ENCODE data around the gene KCTD17.

Gene KCTD17

DNA sequence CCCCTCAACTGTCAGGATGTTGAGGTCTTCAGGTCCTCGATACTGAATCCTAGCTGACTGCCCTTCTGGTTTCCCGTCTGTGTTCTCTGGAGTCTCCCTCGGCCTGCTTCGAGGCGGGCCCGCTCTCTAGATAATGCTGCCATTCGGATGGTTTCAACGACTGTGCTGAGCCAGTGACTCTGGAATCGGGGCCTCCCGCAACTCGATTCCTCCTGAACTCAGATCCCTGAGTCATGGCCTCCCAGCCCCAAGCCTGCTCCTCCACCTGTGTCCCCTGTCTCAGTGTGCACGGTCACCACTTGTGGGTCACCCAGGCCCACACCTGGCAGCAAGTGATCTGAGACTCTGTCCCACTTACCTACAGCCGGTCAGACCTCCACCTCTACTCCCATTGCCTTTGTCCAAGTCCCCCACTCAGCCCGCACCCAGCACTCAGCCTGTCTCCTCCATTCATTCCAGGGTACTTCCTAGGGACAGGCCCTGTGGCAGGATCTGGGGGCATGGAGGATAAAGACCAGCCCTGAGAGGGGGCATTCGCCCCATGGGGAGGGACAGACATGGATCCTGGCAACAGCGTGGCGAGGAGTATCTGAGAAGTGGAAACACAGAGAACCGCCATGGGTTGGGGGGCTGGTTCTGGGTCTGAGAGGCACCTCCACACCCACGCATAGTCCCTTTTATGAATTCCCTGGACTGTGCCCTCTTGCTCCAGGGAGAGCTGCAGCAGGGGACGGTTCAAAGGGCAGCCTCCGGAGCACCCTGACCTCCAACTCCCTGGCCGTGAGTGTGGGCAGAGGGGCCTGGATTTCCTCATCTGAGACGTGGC is 17.7 kb upstream of the KCTD17 start:
- Histone ChIP-seq H3K4me1 (ENCODE audit: control insufficient read depth, insufficient read depth, low read length) (no peaks in the 10 kb centered on the region), H3K27ac (ENCODE audit: low read depth, low read length) (no peak overlapping the region), H3K36me3 (ENCODE audit: control insufficient read depth, insufficient read depth, low read length) (peaks cover 5% of the 10 kb centered on the region), H3K4me3 (ENCODE audit: low read length) (no peak overlapping the region), H3K27me3 (ENCODE audit: control insufficient read depth, insufficient read depth, low read length) (no peaks in the 10 kb centered on the region), H3K9ac (ENCODE audit: low read length) (no peak overlapping the region)

DNA sequence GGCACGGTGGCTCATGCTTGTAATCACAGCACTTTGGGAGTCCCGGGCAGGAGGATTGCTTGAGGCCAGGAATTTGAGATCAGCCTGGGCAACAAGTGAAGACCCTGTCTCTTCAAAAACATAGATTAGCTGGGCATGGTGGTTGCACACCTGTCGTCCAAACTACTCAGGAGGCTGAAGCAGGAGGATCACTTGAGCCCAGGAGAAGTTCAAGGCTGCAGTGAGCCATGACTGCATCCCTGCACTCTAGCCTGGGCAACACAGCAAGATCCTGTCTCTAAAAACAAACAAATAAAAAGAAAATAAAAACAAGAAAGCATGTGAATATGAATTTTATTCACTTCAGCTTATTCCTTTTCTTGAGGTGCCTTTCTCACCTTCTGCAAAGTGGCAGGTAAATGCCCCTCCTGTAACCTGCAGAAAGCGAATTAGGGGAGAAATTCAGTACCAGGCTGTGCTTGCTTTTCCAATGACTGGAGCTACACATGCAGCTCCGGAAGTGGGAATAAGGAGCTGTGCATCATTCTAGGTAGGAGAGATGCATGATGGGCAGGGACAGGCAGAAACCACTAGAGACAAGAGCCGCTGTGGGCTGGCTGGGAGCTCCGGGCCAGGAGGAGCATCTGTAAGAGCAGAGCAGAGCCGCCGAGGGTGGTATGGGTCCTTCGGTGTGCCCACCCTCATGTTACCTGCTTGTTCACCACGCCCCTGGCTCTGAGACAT is 14.7 kb upstream of the KCTD17 start:
- no peaks in the 10 kb centered on the region for H3K36me3 ChIP-seq (ENCODE audit: control insufficient read depth, insufficient read depth, low read length)
- no peak overlapping the region for H3K27ac ChIP-seq (ENCODE audit: low read depth, low read length)
- no peaks in the 10 kb centered on the region for H3K4me1 ChIP-seq (ENCODE audit: control insufficient read depth, insufficient read depth, low read length)
- no peak overlapping the region for H3K4me3 ChIP-seq (ENCODE audit: low read length)
- H3K27me3 ChIP-seq (ENCODE audit: control insufficient read depth, insufficient read depth, low read length): no peaks in the 10 kb centered on the region
- no peak overlapping the region for H3K9ac ChIP-seq (ENCODE audit: low read length)

DNA sequence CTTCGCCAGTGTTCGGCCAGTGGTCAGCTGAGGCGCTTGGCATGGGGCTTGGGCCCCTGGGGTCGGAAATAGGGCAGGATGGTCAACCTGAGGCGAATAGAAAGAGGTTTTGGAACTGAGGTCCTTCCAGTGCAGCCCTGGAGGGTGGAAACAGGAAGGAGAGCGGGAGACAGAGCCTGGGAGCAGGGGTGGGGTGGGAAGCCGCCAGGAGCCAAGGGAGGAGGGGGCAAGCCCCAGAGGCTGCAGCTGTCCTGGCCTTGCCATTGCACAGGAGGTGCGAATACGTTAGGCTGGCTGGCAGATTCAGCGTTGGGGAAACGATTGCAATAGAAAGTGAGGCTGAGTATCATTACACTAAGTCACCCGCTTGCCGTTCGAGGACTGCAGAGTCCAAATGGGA is 13.9 kb upstream of the KCTD17 start:
- no peak overlapping the region for H3K9ac ChIP-seq (ENCODE audit: low read length)
- no peaks in the 10 kb centered on the region for H3K36me3 ChIP-seq (ENCODE audit: control insufficient read depth, insufficient read depth, low read length)
- H3K4me1 ChIP-seq (ENCODE audit: control insufficient read depth, insufficient read depth, low read length): no peaks in the 10 kb centered on the region
- H3K4me3 ChIP-seq (ENCODE audit: low read length): no peak overlapping the region
- no peak overlapping the region for H3K27ac ChIP-seq (ENCODE audit: low read depth, low read length)
- H3K27me3 ChIP-seq (ENCODE audit: control insufficient read depth, insufficient read depth, low read length): no peaks in the 10 kb centered on the region

DNA sequence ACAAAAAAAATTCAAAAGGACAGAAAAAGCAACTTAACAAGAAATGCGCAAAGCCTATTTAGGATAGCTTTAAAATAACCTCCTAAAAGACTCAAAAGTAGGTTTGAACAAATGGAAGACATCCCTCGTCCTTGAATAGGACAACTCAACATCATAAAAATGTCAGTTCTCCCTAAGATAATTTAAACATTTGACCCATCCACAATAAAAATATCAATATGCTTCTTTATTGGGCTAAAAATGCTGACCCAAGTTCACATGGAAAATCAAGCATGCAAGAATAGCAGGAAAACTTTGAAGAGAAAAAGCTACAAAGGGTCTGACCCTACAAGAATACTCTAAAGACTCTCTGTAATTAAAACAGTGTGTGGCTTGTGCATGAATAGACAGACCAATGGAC is 12.1 kb upstream of the KCTD17 start:
- no peak overlapping the region for H3K4me3 ChIP-seq (ENCODE audit: low read length)
- H3K9ac ChIP-seq (ENCODE audit: low read length): no peak overlapping the region
- H3K27me3 ChIP-seq (ENCODE audit: control insufficient read depth, insufficient read depth, low read length): peaks cover 3% of the 10 kb centered on the region
- no peaks in the 10 kb centered on the region for H3K4me1 ChIP-seq (ENCODE audit: control insufficient read depth, insufficient read depth, low read length)
- no peak overlapping the region for H3K27ac ChIP-seq (ENCODE audit: low read depth, low read length)
- no peaks in the 10 kb centered on the region for H3K36me3 ChIP-seq (ENCODE audit: control insufficient read depth, insufficient read depth, low read length)

DNA sequence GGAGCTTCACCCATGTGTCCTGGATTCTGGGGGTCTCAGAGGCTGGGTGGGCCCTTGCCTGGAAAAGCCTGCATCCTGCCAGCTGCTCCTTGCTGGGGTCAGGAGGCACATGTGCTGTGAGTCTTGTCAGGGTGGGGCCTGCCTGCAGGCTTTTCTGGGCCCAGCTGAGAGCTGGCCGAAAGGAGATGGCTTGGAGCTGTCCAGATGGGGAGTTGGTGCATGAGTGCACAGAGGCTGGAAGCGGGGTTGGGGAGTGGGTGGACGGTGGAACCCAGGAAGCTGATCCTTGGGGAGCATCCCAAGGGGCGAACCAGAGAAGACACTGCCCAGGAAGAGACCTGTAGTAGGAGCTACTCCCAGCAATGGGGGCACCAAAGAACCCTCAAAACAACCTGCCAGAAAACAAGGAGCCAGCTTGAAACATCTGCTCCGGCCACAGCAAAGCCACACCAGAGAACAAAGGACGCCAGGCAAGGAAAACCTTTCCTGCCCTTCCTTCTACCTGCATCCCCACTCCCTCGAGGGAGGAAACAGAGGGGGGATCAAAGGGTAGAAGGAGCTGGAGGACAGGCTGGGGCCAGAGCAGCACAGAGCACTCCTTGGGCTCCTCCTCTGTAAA is 8.2 kb upstream of the KCTD17 start:
- H3K27ac ChIP-seq (ENCODE audit: low read depth, low read length): no peak overlapping the region
- H3K4me1 ChIP-seq (ENCODE audit: control insufficient read depth, insufficient read depth, low read length): no peaks in the 10 kb centered on the region

DNA sequence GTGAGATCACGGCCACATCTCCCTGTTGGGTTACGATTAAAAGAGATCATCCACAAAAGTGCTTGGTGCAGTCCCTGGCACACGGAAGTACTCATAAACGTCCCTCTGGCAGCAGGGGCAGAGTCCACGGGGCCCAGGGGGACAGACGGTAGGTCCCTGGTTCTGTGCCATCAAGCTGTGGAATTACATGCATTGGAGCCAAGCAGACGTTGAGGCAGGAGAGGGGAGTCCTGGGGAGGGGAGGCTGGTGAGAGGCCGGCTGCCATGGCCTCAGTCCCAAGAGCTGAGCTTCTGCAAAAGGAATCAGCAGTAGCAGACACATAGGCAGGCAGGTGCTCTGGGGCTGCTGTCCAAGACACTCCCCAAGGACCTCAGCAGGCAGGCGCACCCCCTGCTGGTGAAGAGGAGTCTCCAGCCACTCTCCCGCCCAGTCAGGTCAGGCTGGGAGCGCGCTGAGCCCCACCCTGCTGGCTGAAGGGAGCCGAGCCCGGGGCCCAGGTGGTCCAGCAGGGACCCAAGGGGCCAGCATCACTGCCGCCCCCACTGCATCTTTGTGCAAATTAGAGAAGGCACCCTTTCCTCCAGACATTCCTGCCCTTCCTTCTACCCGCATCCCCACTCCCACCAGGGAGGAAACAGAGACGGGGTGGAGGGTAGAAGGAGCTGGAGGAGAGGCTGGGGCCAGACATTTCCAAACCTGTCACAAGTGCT is 7.6 kb upstream of the KCTD17 start:
- Histone ChIP-seq H3K27ac (ENCODE audit: low read depth, low read length) (no peak overlapping the region), H3K4me1 (ENCODE audit: control insufficient read depth, insufficient read depth, low read length) (no peaks in the 10 kb centered on the region), H3K27me3 (ENCODE audit: control insufficient read depth, insufficient read depth, low read length) (peaks cover 3% of the 10 kb centered on the region), H3K9ac (ENCODE audit: low read length) (no peak overlapping the region), H3K36me3 (ENCODE audit: control insufficient read depth, insufficient read depth, low read length) (no peaks in the 10 kb centered on the region), H3K4me3 (ENCODE audit: low read length) (no peak overlapping the region)

More for the DNA sequence above, 8.2 kb upstream of the KCTD17 start:
- peak overlapping the region; percentile 17 for H3K4me3 ChIP-seq (ENCODE audit: low read length)
- no peaks in the 10 kb centered on the region for H3K36me3 ChIP-seq (ENCODE audit: control insufficient read depth, insufficient read depth, low read length)
- no peak overlapping the region for H3K9ac ChIP-seq (ENCODE audit: low read length)
- peaks cover 3% of the 10 kb centered on the region for H3K27me3 ChIP-seq (ENCODE audit: control insufficient read depth, insufficient read depth, low read length)

DNA sequence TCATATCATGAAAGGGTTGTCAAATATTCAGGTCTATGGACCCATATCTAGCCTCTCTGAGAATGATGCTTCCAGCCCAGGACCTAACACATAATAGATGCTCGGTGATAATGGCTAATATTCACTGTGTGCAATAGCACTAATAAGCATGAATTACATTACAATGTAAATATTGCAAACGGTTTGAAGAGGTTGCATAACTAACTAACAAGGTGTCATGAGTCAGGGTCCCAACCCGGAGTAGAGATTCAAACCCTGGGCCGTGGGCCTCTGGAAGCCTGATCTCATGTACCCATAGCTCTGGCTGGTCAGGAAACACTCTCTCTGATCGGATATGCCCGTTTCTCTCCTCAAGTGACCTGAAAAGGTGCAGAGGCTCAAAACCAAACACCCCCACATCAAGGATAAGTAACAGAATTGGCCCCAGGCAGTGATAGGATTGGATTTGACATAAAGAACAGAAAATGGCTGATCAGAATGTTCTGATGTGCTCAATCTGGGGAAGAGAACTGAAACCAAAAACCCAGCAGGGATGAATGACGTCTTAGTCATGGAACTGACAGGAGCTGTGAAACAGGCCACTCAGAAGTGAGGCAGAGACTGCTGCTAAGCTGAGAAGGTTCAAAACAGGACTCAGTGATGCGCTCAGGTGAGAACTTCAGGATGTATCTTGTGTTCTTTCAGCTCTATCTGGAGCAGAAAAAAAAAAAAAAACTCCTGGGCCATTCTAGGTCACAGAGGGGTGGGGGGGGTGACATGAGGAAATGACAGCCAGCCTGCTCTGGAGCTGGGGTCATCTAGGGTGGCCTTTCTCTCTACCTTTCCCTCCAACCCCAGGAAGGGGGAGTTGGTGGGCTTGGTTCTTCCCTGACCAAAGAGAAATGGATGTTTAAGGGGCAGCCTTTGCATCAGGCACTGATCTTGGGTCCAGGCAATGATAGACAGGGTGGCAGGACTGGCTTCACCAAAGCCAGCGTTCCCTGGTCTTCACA is 6.6 kb upstream of the KCTD17 start:
- no peaks in the 10 kb centered on the region for H3K4me1 ChIP-seq (ENCODE audit: control insufficient read depth, insufficient read depth, low read length)
- H3K36me3 ChIP-seq (ENCODE audit: control insufficient read depth, insufficient read depth, low read length): no peaks in the 10 kb centered on the region
- no peak overlapping the region for H3K9ac ChIP-seq (ENCODE audit: low read length)
- H3K27me3 ChIP-seq (ENCODE audit: control insufficient read depth, insufficient read depth, low read length): peaks cover 3% of the 10 kb centered on the region
- no peak overlapping the region for H3K27ac ChIP-seq (ENCODE audit: low read depth, low read length)
- H3K4me3 ChIP-seq (ENCODE audit: low read length): no peak overlapping the region

DNA sequence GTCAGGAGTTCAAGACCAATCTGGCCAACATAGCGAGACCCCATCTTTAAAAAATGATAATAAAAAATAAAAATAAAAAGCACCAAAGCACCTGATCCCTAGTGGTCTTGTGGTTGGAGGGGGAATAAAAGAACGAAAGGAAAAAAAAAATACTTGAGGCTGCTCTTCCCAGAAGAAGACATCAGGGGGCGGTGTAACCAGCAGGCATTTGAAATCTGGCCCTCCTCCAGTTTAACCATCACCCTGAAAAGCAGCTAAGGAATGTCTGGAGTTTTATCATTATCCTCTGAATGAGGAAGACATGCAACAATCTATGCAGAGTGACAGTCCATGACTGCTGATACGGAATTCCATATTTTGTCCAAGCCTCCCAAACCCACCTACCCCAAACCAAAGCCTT is 5.6 kb upstream of the KCTD17 start:
- no peak overlapping the region for H3K27ac ChIP-seq (ENCODE audit: low read depth, low read length)

DNA sequence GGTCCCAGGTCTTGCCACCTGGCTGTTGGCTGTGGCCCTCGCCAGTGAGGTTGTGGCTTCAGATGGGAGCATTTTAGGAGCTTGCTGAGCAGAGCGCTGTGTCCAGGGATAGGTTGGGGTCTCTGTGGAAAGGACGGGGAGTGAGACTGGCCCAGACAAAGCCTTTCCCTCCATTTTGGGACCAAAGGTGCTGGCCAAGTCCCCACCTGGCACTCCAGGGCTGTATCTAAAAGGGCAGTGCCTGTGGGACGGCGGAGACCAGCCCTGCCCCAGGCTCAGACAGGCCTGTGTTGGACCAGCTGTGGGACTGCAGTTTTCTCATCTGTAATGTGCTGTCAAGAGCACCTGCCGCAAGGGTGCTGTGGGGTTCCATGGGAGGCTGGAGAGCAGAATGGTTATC is 5.0 kb upstream of the KCTD17 start:
- Histone ChIP-seq H3K27ac (ENCODE audit: low read depth, low read length) (no peak overlapping the region), H3K4me3 (ENCODE audit: low read length) (no peak overlapping the region), H3K27me3 (ENCODE audit: control insufficient read depth, insufficient read depth, low read length) (peaks cover 3% of the 10 kb centered on the region), H3K4me1 (ENCODE audit: control insufficient read depth, insufficient read depth, low read length) (no peaks in the 10 kb centered on the region), H3K36me3 (ENCODE audit: control insufficient read depth, insufficient read depth, low read length) (no peaks in the 10 kb centered on the region), H3K9ac (ENCODE audit: low read length) (no peak overlapping the region)

More for the DNA sequence above, 5.6 kb upstream of the KCTD17 start:
- H3K36me3 ChIP-seq (ENCODE audit: control insufficient read depth, insufficient read depth, low read length): no peaks in the 10 kb centered on the region
- H3K4me1 ChIP-seq (ENCODE audit: control insufficient read depth, insufficient read depth, low read length): no peaks in the 10 kb centered on the region
- no peak overlapping the region for H3K4me3 ChIP-seq (ENCODE audit: low read length)
- H3K9ac ChIP-seq (ENCODE audit: low read length): no peak overlapping the region
- H3K27me3 ChIP-seq (ENCODE audit: control insufficient read depth, insufficient read depth, low read length): peaks cover 3% of the 10 kb centered on the region

DNA sequence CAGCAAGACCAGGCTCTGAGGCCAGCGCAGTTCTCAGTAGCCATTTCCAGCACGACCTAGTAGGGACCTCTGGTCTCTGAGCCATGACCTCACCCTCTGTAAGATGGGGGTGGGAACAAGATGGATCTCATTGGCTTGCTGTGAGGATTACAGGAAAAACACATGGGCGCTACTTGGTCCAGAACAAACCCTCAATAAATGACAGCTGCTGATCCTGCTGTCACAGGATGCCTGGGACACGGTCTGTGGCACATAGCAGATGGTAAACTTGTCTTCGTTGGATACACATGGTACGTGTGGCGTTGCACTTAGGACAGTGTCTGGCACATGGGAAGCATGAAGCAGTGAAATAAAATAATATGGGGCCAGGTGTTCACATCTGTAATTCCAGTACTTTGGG is 4.5 kb upstream of the KCTD17 start:
- Histone ChIP-seq H3K9ac (ENCODE audit: low read length) (no peak overlapping the region), H3K36me3 (ENCODE audit: control insufficient read depth, insufficient read depth, low read length) (no peaks in the 10 kb centered on the region), H3K4me1 (ENCODE audit: control insufficient read depth, insufficient read depth, low read length) (no peaks in the 10 kb centered on the region), H3K27me3 (ENCODE audit: control insufficient read depth, insufficient read depth, low read length) (peaks cover 3% of the 10 kb centered on the region), H3K4me3 (ENCODE audit: low read length) (no peak overlapping the region), H3K27ac (ENCODE audit: low read depth, low read length) (no peak overlapping the region)

DNA sequence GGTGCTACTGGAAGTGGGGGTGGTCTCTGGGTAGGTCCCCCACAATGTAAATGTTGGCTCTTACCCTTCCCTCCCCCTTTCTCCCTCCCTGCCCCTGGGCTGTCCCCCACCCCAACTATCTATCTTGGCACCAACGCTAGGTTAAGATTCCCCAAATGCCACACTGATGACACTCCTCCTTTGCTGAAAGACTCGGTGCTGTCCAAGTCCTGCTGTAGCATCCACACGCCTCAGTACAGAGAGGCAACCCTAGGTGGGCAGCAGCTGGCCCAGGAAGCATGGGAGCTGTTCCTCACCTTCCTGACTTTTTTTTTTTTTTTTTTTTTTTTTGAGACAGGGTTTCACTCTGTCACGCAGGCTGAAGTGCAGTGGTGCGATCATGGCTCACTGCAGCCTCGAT is 3.4 kb upstream of the KCTD17 start:
- no peak overlapping the region for H3K4me3 ChIP-seq (ENCODE audit: low read length)
- peaks cover 3% of the 10 kb centered on the region for H3K27me3 ChIP-seq (ENCODE audit: control insufficient read depth, insufficient read depth, low read length)
- no peak overlapping the region for H3K27ac ChIP-seq (ENCODE audit: low read depth, low read length)
- no peaks in the 10 kb centered on the region for H3K36me3 ChIP-seq (ENCODE audit: control insufficient read depth, insufficient read depth, low read length)
- no peak overlapping the region for H3K9ac ChIP-seq (ENCODE audit: low read length)
- no peaks in the 10 kb centered on the region for H3K4me1 ChIP-seq (ENCODE audit: control insufficient read depth, insufficient read depth, low read length)
